Measurements from ENCODE around the gene MYH10. TPM values are rescaled to one million over a fixed set of nuclear protein-coding genes. Genes with fewer than 3 reads are reported as not detected.

Gene MYH10
- total and polyA plus RNA-seq, 9 of the 15 experiments (the other 6 are each of a cell fraction or from before 2014, with no cell fraction given): 16.3 to 95.3 (median 39.7) TPM

DNA sequence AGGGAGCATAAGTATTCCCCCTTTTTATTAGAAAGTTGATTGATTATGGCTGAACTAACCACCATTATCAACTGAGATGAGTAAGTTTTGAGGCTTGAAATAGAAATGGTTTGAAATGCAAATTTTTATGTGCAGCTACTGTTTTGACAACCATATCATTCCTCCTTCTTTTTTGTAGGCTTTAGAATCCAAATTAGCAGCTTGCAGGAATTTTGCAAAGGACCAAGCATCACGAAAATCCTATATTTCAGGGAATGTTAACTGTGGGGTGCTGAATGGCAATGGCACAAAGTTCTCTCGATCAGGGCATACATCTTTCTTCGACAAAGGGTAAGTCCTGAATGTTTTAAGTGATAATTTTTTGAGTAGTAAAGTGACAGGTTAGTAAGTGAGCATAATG is 170.7 kb downstream of the MYH10 start:
- intact Hi-C loops (cut with micrococcal nuclease): no loop called here
- Histone ChIP-seq H2AFZ (ENCODE audit: low read depth, low read length) (no peak overlapping the region), H3K27ac (ENCODE audit: extremely low read depth, low read depth, low read length) (no peak overlapping the region), H3K36me3 (ENCODE audit: control insufficient read depth, insufficient read depth, low read length) (peaks cover 78% of the 10 kb centered on the region), H4K20me1 (replicated peaks; ENCODE audit: control insufficient read depth, insufficient read depth, low read length) (no peaks in the 10 kb centered on the region; the same call in none of the 2 replicates), H3K27me3 (ENCODE audit: control insufficient read depth in 2 of 2, insufficient read depth in 2 of 2, low read length in 2 of 2) (no peaks in the 10 kb centered on the region), H3K9me3 (replicated peaks; ENCODE audit: control insufficient read depth, insufficient read depth, low read depth, low read length) (no peaks in the 10 kb centered on the region), H3K4me3 (no peak overlapping the region), H3K9ac (ENCODE audit: insufficient read depth in 1 of 2, low read depth in 2 of 2, low read length in 2 of 2) (no peak overlapping the region), H3K4me1 (replicated peaks in 1 of 2; ENCODE audit: control insufficient read depth in 2 of 2, insufficient read depth in 2 of 2, low read length in 2 of 2) (no peaks in the 10 kb centered on the region), H3K79me2 (ENCODE audit: control insufficient read depth, insufficient read depth, low read length) (no peaks in the 10 kb centered on the region), H3K9me1 (ENCODE audit: control insufficient read depth, insufficient read depth, low read length) (no peaks in the 10 kb centered on the region), H3K4me2 (ENCODE audit: insufficient read depth, low read length) (no peak overlapping the region)
- DNase-seq (ENCODE audit: extremely low read depth in 1 of 4, low spot score in 3 of 4) (no peak), ATAC-seq (no peak), FAIRE-seq (no peak)
- BruUV-seq (replicated peaks): no TSS peak
- CTCF ChIA-PET (ENCODE audit: low intra/inter-chr PET ratio): no interaction called here
- 84% methylated on average over 3 of the region's 3 CpGs for WGBS (ENCODE audit: insufficient coverage, low coverage, missing lambda C conversion rate)
- in situ Hi-C loops (cut with MboI): no loop called here
- POLR2A ChIA-PET: no interaction called here
- TF ChIP-seq ZFX (CRISPR knock-in tag; IDR thresholded peaks at IDR 0.05) (no peak), RBM17 (IDR thresholded peaks at IDR 0.05; ENCODE audit: borderline replicate concordance, low read depth, low read length) (no peak), CC2D1A (IDR thresholded peaks at IDR 0.05) (no peak), ZNF124 (CRISPR knock-in tag; IDR thresholded peaks at IDR 0.05) (no peak)
- TF ChIP-seq, protein P1, sequence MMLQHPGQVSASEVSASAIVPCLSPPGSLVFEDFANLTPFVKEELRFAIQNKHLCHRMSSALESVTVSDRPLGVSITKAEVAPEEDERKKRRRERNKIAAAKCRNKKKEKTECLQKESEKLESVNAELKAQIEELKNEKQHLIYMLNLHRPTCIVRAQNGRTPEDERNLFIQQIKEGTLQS (IDR thresholded peaks at IDR 0.05): no peak
- TF ChIP-seq, protein P1 (CRISPR knock-in tag; conservative IDR thresholded peaks at IDR 0.05): no peak
- TF ChIP-seq, protein P2, sequence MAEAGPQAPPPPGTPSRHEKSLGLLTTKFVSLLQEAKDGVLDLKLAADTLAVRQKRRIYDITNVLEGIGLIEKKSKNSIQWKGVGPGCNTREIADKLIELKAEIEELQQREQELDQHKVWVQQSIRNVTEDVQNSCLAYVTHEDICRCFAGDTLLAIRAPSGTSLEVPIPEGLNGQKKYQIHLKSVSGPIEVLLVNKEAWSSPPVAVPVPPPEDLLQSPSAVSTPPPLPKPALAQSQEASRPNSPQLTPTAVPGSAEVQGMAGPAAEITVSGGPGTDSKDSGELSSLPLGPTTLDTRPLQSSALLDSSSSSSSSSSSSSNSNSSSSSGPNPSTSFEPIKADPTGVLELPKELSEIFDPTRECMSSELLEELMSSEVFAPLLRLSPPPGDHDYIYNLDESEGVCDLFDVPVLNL (CRISPR knock-in tag; IDR thresholded peaks at IDR 0.05; ENCODE audit: low read depth): no peak
- TF ChIP-seq, protein P3, sequence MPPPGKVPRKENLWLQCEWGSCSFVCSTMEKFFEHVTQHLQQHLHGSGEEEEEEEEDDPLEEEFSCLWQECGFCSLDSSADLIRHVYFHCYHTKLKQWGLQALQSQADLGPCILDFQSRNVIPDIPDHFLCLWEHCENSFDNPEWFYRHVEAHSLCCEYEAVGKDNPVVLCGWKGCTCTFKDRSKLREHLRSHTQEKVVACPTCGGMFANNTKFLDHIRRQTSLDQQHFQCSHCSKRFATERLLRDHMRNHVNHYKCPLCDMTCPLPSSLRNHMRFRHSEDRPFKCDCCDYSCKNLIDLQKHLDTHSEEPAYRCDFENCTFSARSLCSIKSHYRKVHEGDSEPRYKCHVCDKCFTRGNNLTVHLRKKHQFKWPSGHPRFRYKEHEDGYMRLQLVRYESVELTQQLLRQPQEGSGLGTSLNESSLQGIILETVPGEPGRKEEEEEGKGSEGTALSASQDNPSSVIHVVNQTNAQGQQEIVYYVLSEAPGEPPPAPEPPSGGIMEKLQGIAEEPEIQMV (tag; conservative IDR thresholded peaks at IDR 0.05; ENCODE audit: low read depth): no peak

All from K562 (cell line).